Mesothelial cell of epicardium (in vitro differentiated cells): ENCODE measurements around the gene AP5Z1. TPM values are rescaled to one million over a fixed set of nuclear protein-coding genes. Genes with fewer than 3 reads are reported as not detected.

Source experiments
- DNase-seq, 2 experiments: peaks; one replicate each; pipeline ENCODE4 v3.0.0; 2021; ENCODE audit warnings: low spot score in 2 of 2; ENCODE audit not compliant: unreplicated experiment in 2 of 2
- H3K27ac Mint-ChIP-seq: 2 replicates; pipeline ENCODE4 v1.8.0; 2021; ENCODE audit warnings: mixed read lengths
- H3K27me3 Mint-ChIP-seq: 2 replicates; pipeline ENCODE4 v1.8.0; 2021; ENCODE audit warnings: low read depth, mixed read lengths
- H3K36me3 Mint-ChIP-seq: 2 replicates; pipeline ENCODE4 v1.8.0; 2021; ENCODE audit warnings: mixed read lengths
- H3K4me1 Mint-ChIP-seq: 2 replicates; pipeline ENCODE4 v1.8.0; 2021; ENCODE audit warnings: mixed read lengths
- H3K4me3 Mint-ChIP-seq: 2 replicates; pipeline ENCODE4 v1.8.0; 2021; ENCODE audit warnings: mild to moderate bottlenecking, moderate library complexity, mixed read lengths
- H3K9me3 Mint-ChIP-seq: 2 replicates; pipeline ENCODE4 v1.8.0; 2021; ENCODE audit warnings: mixed read lengths
- CTCF ChIP-seq: fragments of 200-600 bp; sonication (generic); IDR thresholded peaks from one replicate; pipeline ENCODE4 v1.5.0; 2021; ENCODE audit warnings: antibody characterized with exemption; ENCODE audit not compliant: unreplicated experiment
- total RNA-seq: library from RNA; stranded (reverse); gene quantifications from 3 replicates; pipeline ENCODE4 v1.2.1, GENCODE V29; 2021

AP5Z1 gene
- total RNA-seq, 1 donor from 2014 or later = 36.2 TPM

GRCh38 chr7:4764402-4765007, 10.9 kb upstream of the AP5Z1 start:
- H3K4me3 Mint-ChIP-seq = no peak overlapping the region
- no peak for DNase-seq
- no peaks in the 10 kb centered on the region for H3K4me1 Mint-ChIP-seq
- no peak overlapping the region for H3K27ac Mint-ChIP-seq
- no peaks in the 10 kb centered on the region for H3K27me3 Mint-ChIP-seq
- no peak for TF ChIP-seq CTCF
- peaks cover 21% of the 10 kb centered on the region for H3K36me3 Mint-ChIP-seq
- no peaks in the 10 kb centered on the region for H3K9me3 Mint-ChIP-seq

- Mint-ChIP-seq H3K36me3 (peaks cover 15% of the 10 kb centered on the region), H3K27me3 (no peaks in the 10 kb centered on the region), H3K4me3 (no peak overlapping the region), H3K27ac (peak overlapping the region; percentile 84), H3K4me1 (peaks cover 4% of the 10 kb centered on the region), H3K9me3 (no peaks in the 10 kb centered on the region)
- DNase-seq = no peak
- no peak for TF ChIP-seq CTCF
These were observed 9.5 kb upstream of the AP5Z1 start for GRCh38 chr7:4765776-4766490.

GRCh38 chr7:4766666-4767519, 8.5 kb upstream of the AP5Z1 start:
- DNase-seq = no peak
- Mint-ChIP-seq H3K4me1 (peaks cover 4% of the 10 kb centered on the region), H3K27ac (peak overlapping the region; percentile 84), H3K36me3 (peaks cover 9% of the 10 kb centered on the region), H3K4me3 (peak overlapping the region; percentile 3), H3K27me3 (no peaks in the 10 kb centered on the region), H3K9me3 (no peaks in the 10 kb centered on the region)
- no peak for TF ChIP-seq CTCF

GRCh38 chr7:4768597-4769569, 6.5 kb upstream of the AP5Z1 start:
- Mint-ChIP-seq H3K4me3 (no peak overlapping the region), H3K36me3 (peaks cover 5% of the 10 kb centered on the region)
- TF ChIP-seq CTCF = no peak

GRCh38 chr7:4769761-4770160, 5.7 kb upstream of the AP5Z1 start:
- H3K36me3 Mint-ChIP-seq = peaks cover 2% of the 10 kb centered on the region
- no peak for DNase-seq
- H3K27ac Mint-ChIP-seq = peak overlapping the region; percentile 75

More at GRCh38 chr7:4768597-4769569, 6.5 kb upstream of the AP5Z1 start:
- Mint-ChIP-seq H3K27me3 (no peaks in the 10 kb centered on the region), H3K9me3 (no peaks in the 10 kb centered on the region), H3K27ac (no peak overlapping the region), H3K4me1 (peaks cover 9% of the 10 kb centered on the region)
- DNase-seq = no peak

More at GRCh38 chr7:4769761-4770160, 5.7 kb upstream of the AP5Z1 start:
- no peaks in the 10 kb centered on the region for H3K27me3 Mint-ChIP-seq
- no peaks in the 10 kb centered on the region for H3K9me3 Mint-ChIP-seq
- peaks cover 17% of the 10 kb centered on the region for H3K4me1 Mint-ChIP-seq
- TF ChIP-seq CTCF = no peak
- H3K4me3 Mint-ChIP-seq = no peak overlapping the region
